Measurements from ENCODE around the gene EVPL. TPM values are rescaled to one million over a fixed set of nuclear protein-coding genes. Genes with fewer than 3 reads are reported as not detected.

The EVPL gene
- total and polyA plus RNA-seq, 2 of the 13 experiments (the other 11 are each of a cell fraction or from before 2014, with no cell fraction given): 2.1 to 8.2 TPM

GRCh38 chr17:76000755-76001521, 26.2 kb downstream of the EVPL start, which contains the start of gene CDK3 (continued):
- no peak for TF ChIP-seq ZSCAN12 (CRISPR knock-in tag; IDR thresholded peaks at IDR 0.05)
- no peak for TF ChIP-seq ZNF350 (CRISPR knock-in tag; IDR thresholded peaks at IDR 0.05; ENCODE audit: borderline replicate concordance, low read depth)
- TF ChIP-seq ZNF276 (CRISPR knock-in tag; IDR thresholded peaks at IDR 0.05; ENCODE audit: low read depth): no peak
- no peak for TF ChIP-seq EZH2 (conservative IDR thresholded peaks at IDR 0.05; ENCODE audit: low read depth, low read length)
- TF ChIP-seq AKNA (CRISPR knock-in tag; IDR thresholded peaks at IDR 0.05; ENCODE audit: borderline replicate concordance): no peak
- no peak for TF ChIP-seq E2F1 (CRISPR knock-in tag; IDR thresholded peaks at IDR 0.05)
- no peak for TF ChIP-seq SALL2 (CRISPR knock-in tag; IDR thresholded peaks at IDR 0.05)
- TF ChIP-seq ARNT2 (CRISPR knock-in tag; IDR thresholded peaks at IDR 0.05; ENCODE audit: low read depth): no peak
- TF ChIP-seq KLF15 (CRISPR knock-in tag; IDR thresholded peaks at IDR 0.05; ENCODE audit: borderline replicate concordance): no peak
- TF ChIP-seq SMAD1 (CRISPR knock-in tag; IDR thresholded peaks at IDR 0.05; ENCODE audit: borderline replicate concordance, low read depth): no peak
- TF ChIP-seq LCORL (IDR thresholded peaks at IDR 0.05): no peak
- no peak for TF ChIP-seq LCORL (CRISPR knock-in tag; IDR thresholded peaks at IDR 0.05)
- TF ChIP-seq ZNF503 (CRISPR knock-in tag; IDR thresholded peaks at IDR 0.05): no peak
- TF ChIP-seq XBP1 (CRISPR knock-in tag; IDR thresholded peaks at IDR 0.05): no peak
- no peak for TF ChIP-seq ATRX (CRISPR knock-in tag; IDR thresholded peaks at IDR 0.05; ENCODE audit: borderline replicate concordance)
- TF ChIP-seq ZNF180 (CRISPR knock-in tag; IDR thresholded peaks at IDR 0.05; ENCODE audit: borderline replicate concordance, low read depth): no peak
- TF ChIP-seq ZNF616 (CRISPR knock-in tag; IDR thresholded peaks at IDR 0.05; ENCODE audit: low read depth): no peak
- TF ChIP-seq ZBTB38 (CRISPR knock-in tag; IDR thresholded peaks at IDR 0.05): no peak
- no peak for TF ChIP-seq ZNF570 (CRISPR knock-in tag; IDR thresholded peaks at IDR 0.05; ENCODE audit: borderline replicate concordance)
- TF ChIP-seq HNRNPLL (IDR thresholded peaks at IDR 0.05; ENCODE audit: low read depth, low read length, poor library complexity, severe bottlenecking): no peak

Data from HepG2 (cell line).